ENCODE results near the gene HEXA.
A peak's percentile ranks its signal among the peaks of the same experiment; 100 is the strongest.
"Not testable (repeated sequence)": the region's sequence is repeated elsewhere in the genome, so short reads cannot be mapped to it uniquely, and the experiment has no call there.

HEXA gene

DNA sequence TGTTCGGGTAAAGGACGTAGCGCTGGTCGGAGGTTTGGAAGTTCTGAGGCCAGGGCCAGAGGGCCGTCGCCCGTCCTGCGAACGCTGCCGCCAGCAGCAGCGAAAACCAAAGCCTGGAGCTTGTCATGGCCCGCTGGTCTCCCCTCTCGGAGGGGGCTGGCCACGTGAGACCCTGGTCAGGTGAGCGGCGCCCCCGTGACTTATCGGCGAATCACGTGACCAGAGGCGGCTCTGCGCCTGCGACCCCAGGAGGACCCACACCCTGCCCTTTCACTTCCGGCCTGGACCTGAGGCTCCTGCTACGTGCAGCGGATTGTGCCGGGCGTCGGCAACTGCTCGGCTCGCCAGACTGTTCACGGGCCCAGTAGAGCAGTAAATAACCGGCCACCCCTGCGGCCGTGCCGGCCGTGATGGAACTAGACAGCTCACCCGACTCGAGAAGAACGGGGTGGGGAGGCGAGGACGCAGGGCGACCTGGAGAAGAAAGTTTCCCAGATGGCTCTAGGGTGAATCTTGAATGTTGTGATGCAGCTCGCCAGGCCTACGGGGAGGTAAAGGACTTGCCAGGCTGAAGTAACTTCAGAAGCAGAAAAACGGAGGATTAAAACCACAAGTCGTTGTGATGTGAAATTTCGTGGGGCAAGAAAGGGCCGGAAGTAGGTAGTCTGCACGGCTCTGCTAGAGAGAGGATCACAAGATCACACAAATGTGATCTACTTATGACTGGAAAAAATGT, at the start of gene HEXA:
Gene HEXA (minus strand): TSS at position 169 of the 736 bp plus-strand sequence. CDS start 42 bp downstream, at position 127.
- peak within 1 kb of the TSS; percentile 97 for H3K27ac Mint-ChIP-seq
- peaks cover 2% of the 10 kb centered on the region for H3K36me3 Mint-ChIP-seq
- H3K4me1 Mint-ChIP-seq, result peaks cover 42% of the 10 kb centered on the region
- no peaks in the 10 kb centered on the region for H3K9me3 Mint-ChIP-seq
- peak within 1 kb of the TSS; percentile 93 for H3K4me3 Mint-ChIP-seq
- ATAC-seq (ENCODE audit: low read depth) (peak; percentile 83), DNase-seq (ENCODE audit: low spot score in 2 of 2) (peak; percentile 97 to 99)
- H3K27me3 Mint-ChIP-seq, result no peaks in the 10 kb centered on the region

DNA sequence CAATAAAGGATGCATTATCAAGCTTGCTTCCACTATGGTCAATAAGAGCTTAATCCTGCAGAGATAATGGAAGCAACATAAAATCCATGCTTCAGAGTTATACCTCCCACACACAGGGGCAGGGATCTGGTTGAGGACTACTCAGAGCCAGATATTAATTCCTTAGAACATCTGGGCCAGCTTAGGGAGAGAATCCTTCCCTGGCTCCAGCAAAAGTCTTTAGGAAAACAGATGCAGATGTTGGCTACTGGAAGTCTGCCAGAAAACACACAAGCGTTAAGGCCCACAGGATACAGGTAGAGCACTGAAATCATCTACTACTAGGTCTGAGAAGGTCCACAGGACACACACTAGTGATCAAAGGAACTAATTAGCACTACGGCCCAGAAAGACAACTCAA, 47.4 kb upstream of the HEXA start:
- ATAC-seq (ENCODE audit: low read depth) (no peak), DNase-seq (ENCODE audit: low spot score in 2 of 2) (no peak)
- Mint-ChIP-seq H3K4me1 (peaks cover 3% of the 10 kb centered on the region), H3K36me3 (peaks cover 6% of the 10 kb centered on the region), H3K27me3 (peaks cover 1% of the 10 kb centered on the region), H3K27ac (no peak overlapping the region), H3K9me3 (peaks cover 16% of the 10 kb centered on the region), H3K4me3 (no peak overlapping the region)

DNA sequence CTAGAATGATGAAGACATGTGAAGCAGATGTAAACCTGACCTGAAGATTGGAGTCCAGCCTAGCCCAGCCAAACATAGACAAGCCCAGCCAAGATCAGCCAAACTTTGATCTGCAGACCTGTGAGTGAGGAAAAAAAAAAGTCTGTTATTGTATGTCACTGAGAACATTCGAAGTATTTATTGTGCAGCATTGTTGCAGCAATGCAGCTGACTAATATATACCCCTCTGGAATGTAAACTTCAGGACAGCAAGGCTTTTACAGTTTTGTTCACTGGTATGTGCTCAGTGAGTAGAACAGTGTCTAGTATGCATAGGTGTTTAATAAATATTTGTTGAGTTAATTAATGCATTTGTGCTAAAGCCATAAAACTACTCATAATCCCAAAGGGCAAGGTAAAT, 45.7 kb upstream of the HEXA start:
- Mint-ChIP-seq H3K27me3 (no peaks in the 10 kb centered on the region), H3K27ac (no peak overlapping the region), H3K4me3 (no peak overlapping the region), H3K9me3 (peaks cover 7% of the 10 kb centered on the region), H3K4me1 (peaks cover 3% of the 10 kb centered on the region), H3K36me3 (peaks cover 1% of the 10 kb centered on the region)
- ATAC-seq (ENCODE audit: low read depth), result no peak
- no peak for DNase-seq (ENCODE audit: low spot score in 2 of 2)

DNA sequence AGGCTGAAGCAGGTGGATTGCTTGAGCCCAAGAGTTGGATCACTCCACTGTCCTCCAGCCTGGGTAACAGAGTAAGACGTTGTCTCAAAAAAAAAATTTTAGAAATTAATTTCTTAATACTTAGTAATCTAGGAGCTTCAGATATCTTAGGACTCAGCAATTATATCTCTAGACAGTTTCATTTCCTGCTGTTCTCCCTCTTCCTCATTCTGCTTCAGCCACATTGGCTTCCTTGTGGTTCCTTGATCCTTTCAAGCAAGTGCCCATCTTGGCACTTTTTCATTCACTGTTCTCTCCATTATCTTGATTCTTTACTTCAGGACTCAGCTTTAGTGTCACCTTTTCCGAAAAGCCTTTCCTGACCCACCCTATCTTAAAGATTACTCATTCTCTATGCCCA, 44.8 kb upstream of the HEXA start:
- H3K4me3 Mint-ChIP-seq, result no peak overlapping the region
- ATAC-seq (ENCODE audit: low read depth) (peak; percentile 64), DNase-seq (ENCODE audit: low spot score in 2 of 2) (no peak)
- no peaks in the 10 kb centered on the region for H3K27me3 Mint-ChIP-seq
- H3K9me3 Mint-ChIP-seq, result peaks cover 4% of the 10 kb centered on the region
- H3K4me1 Mint-ChIP-seq, result peaks cover 3% of the 10 kb centered on the region
- H3K27ac Mint-ChIP-seq, result no peak overlapping the region
- H3K36me3 Mint-ChIP-seq, result no peaks in the 10 kb centered on the region

DNA sequence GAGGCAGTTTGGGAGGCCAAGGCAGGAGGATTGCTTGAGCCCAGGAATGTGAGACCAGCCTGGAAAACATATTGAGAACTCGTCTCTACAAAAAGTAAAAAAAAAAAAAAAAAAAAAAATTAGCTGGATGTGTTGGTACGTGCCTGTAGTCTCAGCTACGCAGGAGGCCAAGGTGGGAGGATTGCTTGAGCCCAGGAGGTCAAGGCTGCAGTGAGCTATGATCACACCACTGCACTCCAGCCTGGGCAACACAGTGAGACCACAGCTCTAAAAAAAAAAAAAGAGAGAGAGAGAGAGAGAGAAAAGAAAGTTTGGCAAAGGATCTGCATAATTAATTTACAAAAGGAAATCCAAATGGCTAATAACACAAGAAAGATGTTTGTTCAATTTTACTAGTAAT, 44.0 kb upstream of the HEXA start:
- not testable (repeated sequence) for H3K27ac Mint-ChIP-seq; ATAC-seq (ENCODE audit: low read depth); H3K4me3 Mint-ChIP-seq; H3K27me3 Mint-ChIP-seq; H3K36me3 Mint-ChIP-seq; H3K9me3 Mint-ChIP-seq; DNase-seq (ENCODE audit: low spot score in 2 of 2); H3K4me1 Mint-ChIP-seq

DNA sequence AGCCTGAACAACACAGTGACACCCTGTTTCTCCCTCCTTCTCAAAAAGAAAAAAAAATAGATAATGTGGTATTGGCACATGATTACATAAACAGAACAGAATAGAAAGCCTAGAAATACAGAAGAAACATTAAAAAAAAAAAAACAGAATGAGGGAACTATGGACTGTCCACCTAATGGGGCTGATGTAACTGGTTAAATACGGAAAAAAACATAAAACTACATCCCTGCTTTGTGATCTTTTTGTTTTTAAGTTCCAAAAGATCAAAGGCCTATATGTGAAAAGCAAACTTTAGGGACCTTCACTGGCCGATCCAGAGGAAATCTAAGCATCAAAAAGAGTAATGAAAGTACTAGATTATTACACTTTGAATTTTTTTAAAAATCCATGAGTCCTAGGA, 39.5 kb upstream of the HEXA start:
- peaks cover 9% of the 10 kb centered on the region for H3K27me3 Mint-ChIP-seq
- DNase-seq (ENCODE audit: low spot score in 2 of 2) (no peak), ATAC-seq (ENCODE audit: low read depth) (no peak)
- no peaks in the 10 kb centered on the region for H3K9me3 Mint-ChIP-seq
- no peaks in the 10 kb centered on the region for H3K4me1 Mint-ChIP-seq
- no peak overlapping the region for H3K4me3 Mint-ChIP-seq
- no peaks in the 10 kb centered on the region for H3K36me3 Mint-ChIP-seq
- no peak overlapping the region for H3K27ac Mint-ChIP-seq

DNA sequence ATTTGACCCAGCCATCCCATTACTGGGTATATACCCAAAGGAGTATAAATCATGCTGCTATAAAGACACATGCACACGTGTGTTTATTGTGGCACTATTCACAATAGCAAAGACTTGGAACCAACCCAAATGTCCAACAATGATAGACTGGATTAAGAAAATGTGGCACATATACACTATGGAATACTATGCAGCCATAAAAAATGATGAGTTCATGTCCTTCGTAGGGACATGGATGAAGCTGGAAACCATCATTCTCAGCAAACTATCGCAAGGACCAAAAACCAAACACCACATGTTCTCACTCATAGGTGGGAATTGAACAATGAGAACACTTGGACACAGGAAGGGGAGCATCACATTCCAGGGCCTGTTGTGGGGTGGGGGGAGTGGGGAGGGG, 37.5 kb upstream of the HEXA start:
- not testable (repeated sequence) for H3K4me1 Mint-ChIP-seq; H3K4me3 Mint-ChIP-seq; H3K9me3 Mint-ChIP-seq; H3K27ac Mint-ChIP-seq; ATAC-seq (ENCODE audit: low read depth); H3K36me3 Mint-ChIP-seq; DNase-seq (ENCODE audit: low spot score in 2 of 2)
- H3K27me3 Mint-ChIP-seq, result peaks cover 15% of the 10 kb centered on the region

DNA sequence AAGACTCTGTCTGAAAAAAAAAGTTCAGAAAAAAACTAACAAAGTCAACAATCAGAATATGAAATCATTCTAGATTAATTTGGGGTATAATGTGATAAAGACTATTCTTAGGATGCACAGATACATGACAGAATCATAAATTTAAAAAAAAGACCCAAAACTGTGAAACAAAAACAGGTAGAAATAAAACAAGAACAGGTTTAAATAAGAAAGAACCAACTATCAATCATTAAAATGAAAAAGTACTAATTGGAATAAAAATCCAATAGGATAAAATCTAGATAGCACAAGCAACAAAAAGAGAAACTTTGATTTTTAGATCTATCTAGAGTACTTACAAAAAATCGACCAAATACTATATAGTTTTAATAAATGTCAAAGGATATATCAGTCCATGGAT, 35.7 kb upstream of the HEXA start:
- Mint-ChIP-seq H3K4me1 (no peaks in the 10 kb centered on the region), H3K9me3 (no peaks in the 10 kb centered on the region), H3K27me3 (peaks cover 23% of the 10 kb centered on the region), H3K4me3 (no peak overlapping the region), H3K27ac (no peak overlapping the region), H3K36me3 (peaks cover 1% of the 10 kb centered on the region)
- DNase-seq (ENCODE audit: low spot score in 2 of 2) (no peak), ATAC-seq (ENCODE audit: low read depth) (no peak)

DNA sequence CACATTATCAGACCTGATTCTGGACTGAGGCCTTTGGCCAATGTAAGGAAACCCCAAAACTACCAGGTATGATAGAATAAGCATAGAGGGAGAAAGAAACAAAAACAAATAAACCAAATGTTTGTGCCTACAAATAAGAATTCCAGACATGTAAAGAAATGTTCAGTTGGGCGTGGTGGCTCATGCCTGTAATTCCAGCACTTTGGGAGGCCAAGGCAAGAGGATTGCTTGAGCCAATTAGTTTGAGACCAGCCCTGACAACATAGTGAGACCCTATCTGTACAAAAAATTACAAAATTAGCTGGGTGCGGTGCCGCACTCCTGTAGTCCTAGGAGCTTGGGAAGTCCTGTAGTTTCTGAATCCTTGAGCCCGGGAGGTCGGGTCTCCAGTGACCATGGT, 35.3 kb upstream of the HEXA start:
- ATAC-seq (ENCODE audit: low read depth) (no peak), DNase-seq (ENCODE audit: low spot score in 2 of 2) (no peak)
- Mint-ChIP-seq H3K9me3 (no peaks in the 10 kb centered on the region), H3K27ac (no peak overlapping the region), H3K36me3 (peaks cover 1% of the 10 kb centered on the region), H3K4me1 (no peaks in the 10 kb centered on the region), H3K27me3 (peaks cover 25% of the 10 kb centered on the region), H3K4me3 (no peak overlapping the region)

DNA sequence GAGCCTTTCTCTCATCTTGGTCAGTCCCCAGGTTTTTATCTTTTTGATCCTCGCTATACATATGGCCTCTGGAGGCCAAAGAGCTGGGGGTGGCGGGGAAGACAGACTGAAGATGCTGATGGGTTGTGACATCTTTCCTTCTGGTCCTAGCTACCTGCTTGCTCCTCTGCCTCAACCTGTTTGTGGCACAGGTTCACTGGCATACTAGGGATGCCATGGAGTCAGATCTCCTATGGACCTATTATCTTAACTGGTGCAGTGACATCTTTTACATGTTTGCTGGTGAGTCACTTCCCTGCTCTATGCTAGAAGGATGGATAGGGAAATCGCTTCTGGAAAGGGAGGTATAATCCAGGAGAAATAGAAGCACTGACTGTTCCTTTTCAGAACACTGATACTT, 31.1 kb upstream of the HEXA start:
- Mint-ChIP-seq H3K9me3 (no peaks in the 10 kb centered on the region), H3K27ac (no peak overlapping the region), H3K4me3 (no peak overlapping the region), H3K36me3 (peaks cover 1% of the 10 kb centered on the region), H3K27me3 (peaks cover 31% of the 10 kb centered on the region), H3K4me1 (no peaks in the 10 kb centered on the region)
- no peak for DNase-seq (ENCODE audit: low spot score in 2 of 2)
- no peak for ATAC-seq (ENCODE audit: low read depth)

DNA sequence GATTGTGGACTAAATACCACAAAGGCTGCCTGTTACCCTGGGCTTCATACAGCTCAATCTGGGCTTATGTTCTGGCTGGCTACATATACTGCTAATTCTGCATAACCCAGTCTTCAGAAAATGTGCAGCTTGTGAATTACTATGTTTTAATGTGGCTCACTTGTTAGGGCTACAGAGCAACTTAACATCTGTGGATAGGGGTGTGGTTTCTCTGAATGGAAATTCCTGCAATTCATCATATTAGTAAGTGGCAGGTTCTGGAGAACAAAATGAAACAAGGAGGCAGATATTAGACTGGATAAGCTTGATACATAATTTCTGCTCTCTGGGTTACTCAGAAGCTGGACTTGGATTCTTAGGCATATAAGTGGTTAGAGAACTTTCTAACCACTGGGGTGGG, 29.0 kb upstream of the HEXA start:
- H3K4me3 Mint-ChIP-seq, result no peak overlapping the region
- H3K27ac Mint-ChIP-seq, result no peak overlapping the region
- DNase-seq (ENCODE audit: low spot score in 2 of 2), result no peak
- no peaks in the 10 kb centered on the region for H3K4me1 Mint-ChIP-seq
- H3K36me3 Mint-ChIP-seq, result peaks cover 1% of the 10 kb centered on the region
- H3K27me3 Mint-ChIP-seq, result peaks cover 26% of the 10 kb centered on the region
- ATAC-seq (ENCODE audit: low read depth), result no peak
- H3K9me3 Mint-ChIP-seq, result no peaks in the 10 kb centered on the region

DNA sequence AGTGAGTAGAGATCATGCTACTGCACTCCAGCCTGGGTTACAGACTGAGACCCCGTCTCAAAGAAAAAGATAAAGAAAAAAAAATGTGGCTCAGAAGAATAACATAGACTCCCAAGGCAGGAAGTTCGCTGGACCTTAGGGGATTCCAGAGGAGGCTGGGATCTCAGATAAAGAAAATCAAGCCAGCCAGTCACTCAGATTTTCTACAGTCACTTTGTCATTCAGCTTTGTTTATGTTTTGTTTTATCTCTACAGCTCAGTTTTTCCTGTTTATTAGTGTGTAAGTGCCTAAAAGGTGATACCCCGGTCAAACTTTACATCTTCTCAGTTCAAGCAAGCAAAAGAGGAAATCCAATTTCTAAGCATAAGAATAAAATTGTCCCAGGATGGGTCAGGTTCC, 28.5 kb upstream of the HEXA start:
- no peak for DNase-seq (ENCODE audit: low spot score in 2 of 2)

DNA sequence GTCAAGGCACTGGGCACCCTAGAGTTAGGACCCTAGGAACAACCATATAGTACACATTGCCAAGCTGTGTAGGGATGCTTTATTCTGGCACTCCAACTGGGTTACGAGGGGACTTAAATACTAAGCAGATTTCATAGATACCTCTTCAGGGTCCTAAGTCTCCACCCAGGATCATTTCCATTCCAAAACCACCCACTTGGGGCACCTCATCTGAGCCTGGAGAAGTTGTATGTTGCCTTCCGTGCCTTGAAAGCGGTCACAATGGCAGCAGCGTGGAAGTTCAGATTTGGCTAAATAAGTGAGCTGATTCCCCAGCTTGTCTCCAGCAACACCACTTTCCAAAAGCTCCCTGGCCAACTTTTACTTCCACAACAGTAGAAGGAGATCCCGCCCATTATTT, 26.9 kb upstream of the HEXA start:
- DNase-seq (ENCODE audit: low spot score in 2 of 2) (no peak), ATAC-seq (ENCODE audit: low read depth) (no peak)
- H3K27me3 Mint-ChIP-seq, result peaks cover 23% of the 10 kb centered on the region
- H3K36me3 Mint-ChIP-seq, result no peaks in the 10 kb centered on the region
- no peak overlapping the region for H3K27ac Mint-ChIP-seq
- no peaks in the 10 kb centered on the region for H3K9me3 Mint-ChIP-seq
- no peak overlapping the region for H3K4me3 Mint-ChIP-seq
- H3K4me1 Mint-ChIP-seq, result no peaks in the 10 kb centered on the region

More for the DNA sequence above, 28.5 kb upstream of the HEXA start:
- H3K9me3 Mint-ChIP-seq, result no peaks in the 10 kb centered on the region
- H3K27me3 Mint-ChIP-seq, result peaks cover 24% of the 10 kb centered on the region
- H3K27ac Mint-ChIP-seq, result no peak overlapping the region
- no peaks in the 10 kb centered on the region for H3K4me1 Mint-ChIP-seq
- H3K4me3 Mint-ChIP-seq, result no peak overlapping the region
- no peaks in the 10 kb centered on the region for H3K36me3 Mint-ChIP-seq
- no peak for ATAC-seq (ENCODE audit: low read depth)

DNA sequence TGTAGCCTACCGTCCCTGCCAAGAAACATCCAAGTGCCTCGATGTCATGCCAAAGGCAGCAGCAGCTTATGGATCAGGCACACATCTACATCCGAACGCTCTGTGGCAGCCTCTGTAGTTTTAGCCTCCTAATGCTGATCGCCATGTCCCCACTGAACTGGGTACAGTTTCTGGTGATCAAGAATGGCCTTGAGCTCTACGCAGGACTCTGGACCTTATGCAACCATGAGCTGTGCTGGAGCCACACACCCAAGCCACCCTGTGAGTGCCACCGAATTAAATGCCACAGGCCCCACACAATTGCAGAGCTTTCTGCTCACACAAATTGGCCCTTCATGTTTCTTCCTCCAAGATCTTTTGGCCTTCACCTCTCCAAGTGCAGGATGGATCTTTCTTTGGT, 22.8 kb upstream of the HEXA start:
- H3K9me3 Mint-ChIP-seq, result no peaks in the 10 kb centered on the region
- peaks cover 17% of the 10 kb centered on the region for H3K27me3 Mint-ChIP-seq
- no peak overlapping the region for H3K4me3 Mint-ChIP-seq
- H3K4me1 Mint-ChIP-seq, result no peaks in the 10 kb centered on the region
- no peak overlapping the region for H3K27ac Mint-ChIP-seq
- ATAC-seq (ENCODE audit: low read depth), result no peak
- peaks cover 4% of the 10 kb centered on the region for H3K36me3 Mint-ChIP-seq
- DNase-seq (ENCODE audit: low spot score in 2 of 2), result no peak
